HG03196 (cell line): ENCODE measurements around the gene KRT37.
"Not testable (repeated sequence)": the region's sequence is repeated elsewhere in the genome, so short reads cannot be mapped to it uniquely, and the experiment has no call there.

Experiments used
- ATAC-seq: cut with Tn5 transposase; IDR thresholded peaks from one replicate; pipeline ENCODE4 v1.9.1; 2021; ENCODE audit not compliant: unreplicated experiment

Gene KRT37

GRCh38 chr17:41437254-41437653 lies 12.9 kb upstream of the KRT37 start:
- ATAC-seq, result no peak

- no peak for ATAC-seq
Observed at GRCh38 chr17:41434415-41434814, 10.0 kb upstream of the KRT37 start.

GRCh38 chr17:41434005-41434404 lies 9.6 kb upstream of the KRT37 start:
- no peak for ATAC-seq

GRCh38 chr17:41433586-41433985 lies 9.2 kb upstream of the KRT37 start:
- no peak for ATAC-seq

- ATAC-seq, result not testable (repeated sequence)
Observed at GRCh38 chr17:41430376-41430775, 6.0 kb upstream of the KRT37 start.

GRCh38 chr17:41429667-41430066 lies 5.3 kb upstream of the KRT37 start:
- no peak for ATAC-seq

- no peak for ATAC-seq
Observed at GRCh38 chr17:41428591-41429291, 4.4 kb upstream of the KRT37 start.

- ATAC-seq, result not testable (repeated sequence)
Observed at GRCh38 chr17:41422586-41422985, 1.8 kb downstream of the KRT37 start.

GRCh38 chr17:41421617-41422016 lies 2.8 kb downstream of the KRT37 start:
- ATAC-seq, result no peak

- no peak for ATAC-seq
Observed at GRCh38 chr17:41421116-41421515, 3.3 kb downstream of the KRT37 start.

GRCh38 chr17:41420134-41420533 lies 4.3 kb downstream of the KRT37 start:
- ATAC-seq, result no peak

GRCh38 chr17:41419716-41420115 lies 4.7 kb downstream of the KRT37 start:
- ATAC-seq, result no peak

GRCh38 chr17:41418116-41418860 lies 6.1 kb downstream of the KRT37 start:
- no peak for ATAC-seq

- no peak for ATAC-seq
Observed at GRCh38 chr17:41417576-41418015, 6.8 kb downstream of the KRT37 start.

GRCh38 chr17:41417127-41417526 lies 7.3 kb downstream of the KRT37 start:
- ATAC-seq, result no peak

GRCh38 chr17:41416479-41416878 lies 7.9 kb downstream of the KRT37 start:
- no peak for ATAC-seq

GRCh38 chr17:41415833-41416335 lies 8.5 kb downstream of the KRT37 start:
- no peak for ATAC-seq

GRCh38 chr17:41415411-41415810 lies 9.0 kb downstream of the KRT37 start:
- no peak for ATAC-seq

GRCh38 chr17:41413982-41414381 lies 10.4 kb downstream of the KRT37 start:
- ATAC-seq, result no peak

- no peak for ATAC-seq
Observed at GRCh38 chr17:41413353-41413957, 10.9 kb downstream of the KRT37 start.

- ATAC-seq, result no peak
Observed at GRCh38 chr17:41411072-41411840, 13.1 kb downstream of the KRT37 start.
